DND-41 (cell line): Measurements from ENCODE around the gene FHOD3.

Source experiments
- ATAC-seq: fragments of 200-7000 bp; cut with Tn5 transposase; 3 replicates; pipeline ENCODE4 v1.9.1; 2021; ENCODE audit warnings: low read depth; ENCODE audit not compliant: insufficient read depth
- DNase-seq: peaks from one replicate; pipeline ENCODE4 v3.0.0-alpha.2; 2020
- H2AFZ ChIP-seq: 2 replicates; pipeline ENCODE4 v1.6.0; 2012; ENCODE audit warnings: low read depth, low read length
- H3K27ac ChIP-seq: 2 replicates; pipeline ENCODE4 v1.5.1; 2012; ENCODE audit warnings: low read length, inconsistent platforms
- H3K27me3 ChIP-seq: fragments of 200-600 bp; sonication (generic); 2 replicates; pipeline ENCODE4 v1.6.0; 2012; ENCODE audit warnings: low read length, mild to moderate bottlenecking, inconsistent platforms; ENCODE audit not compliant: insufficient read depth, poor library complexity
- H3K36me3 ChIP-seq: 2 replicates; pipeline ENCODE4 v1.5.1; 2012; ENCODE audit warnings: low read length, inconsistent platforms; ENCODE audit not compliant: insufficient read depth
- H3K4me1 ChIP-seq: 2 replicates; pipeline ENCODE4 v1.5.1; 2012; ENCODE audit warnings: mild to moderate bottlenecking, low read length; ENCODE audit not compliant: insufficient read depth
- H3K4me2 ChIP-seq: 2 replicates; pipeline ENCODE4 v1.6.0; 2012; ENCODE audit warnings: mild to moderate bottlenecking, moderate library complexity, low read length, inconsistent platforms; ENCODE audit not compliant: insufficient read depth
- H3K4me3 ChIP-seq, 2 experiments: fragments of 200-600 bp in 1 of 2; shearing (Covaris generic) in 1 of 2; 2 replicates each; pipeline ENCODE4 v1.5.1; 2012 to 2016; ENCODE audit warnings: inconsistent platforms in 2 of 2, low read length in 2 of 2, mild to moderate bottlenecking in 2 of 2, low read depth in 1 of 2, moderate library complexity in 1 of 2
- H3K79me2 ChIP-seq: 2 replicates; pipeline ENCODE4 v1.6.0; 2012; ENCODE audit warnings: low read length, inconsistent platforms; ENCODE audit not compliant: insufficient read depth
- H3K9ac ChIP-seq: 2 replicates; pipeline ENCODE4 v1.6.0; 2012; ENCODE audit warnings: low read depth, mild to moderate bottlenecking, inconsistent platforms, low read length, moderate library complexity
- H3K9me3 ChIP-seq: 2 replicates; pipeline ENCODE4 v1.5.1; 2012; ENCODE audit warnings: low read length, moderate library complexity, mild to moderate bottlenecking, inconsistent platforms; ENCODE audit not compliant: insufficient read depth, severe bottlenecking
- H4K20me1 ChIP-seq: 2 replicates; pipeline ENCODE4 v1.6.0; 2012; ENCODE audit warnings: low read length; ENCODE audit not compliant: insufficient read depth
- EZH2 ChIP-seq: IDR thresholded peaks from 3 replicates; pipeline ENCODE4 v1.6.1; 2012; ENCODE audit warnings: borderline replicate concordance, low read depth, mild to moderate bottlenecking, moderate library complexity, low read length, inconsistent platforms; ENCODE audit not compliant: severe bottlenecking
- TF ChIP-seq, protein P1 (sequence below): IDR thresholded peaks from 2 replicates; pipeline ENCODE4 v1.5.1; 2012; ENCODE audit warnings: borderline replicate concordance, low read length, moderate library complexity, mild to moderate bottlenecking; ENCODE audit not compliant: poor library complexity, severe bottlenecking; ENCODE audit errors: extremely low read depth

Gene FHOD3

DNA sequence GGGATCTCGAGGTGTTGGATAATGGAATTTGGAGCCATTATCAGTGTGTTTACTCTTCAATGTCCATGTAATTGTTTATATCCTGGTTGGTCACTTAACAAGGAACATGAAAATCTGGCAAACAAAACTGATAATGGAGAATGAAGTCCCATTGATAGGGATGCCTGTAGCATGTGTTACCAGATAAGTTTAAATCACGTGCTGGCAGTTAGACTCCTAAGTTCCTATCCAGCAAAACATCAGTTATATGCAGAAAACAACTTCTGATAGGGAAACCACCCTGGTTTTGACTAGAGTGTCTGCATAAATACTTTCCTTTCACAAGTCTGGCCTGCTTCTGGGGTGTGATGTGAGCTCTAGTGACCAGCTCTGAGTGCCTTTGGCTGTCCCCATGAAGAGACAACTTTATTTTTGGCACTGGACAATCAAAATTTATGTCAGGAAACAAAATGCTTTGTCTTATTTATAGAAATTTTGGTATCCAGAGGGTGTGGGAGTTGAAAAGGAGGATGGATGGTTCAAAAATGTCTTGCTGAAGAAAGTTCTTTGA is 82.0 kb downstream of the FHOD3 start:
- Histone ChIP-seq H3K79me2 (no peaks in the 10 kb centered on the region), H4K20me1 (no peaks in the 10 kb centered on the region), H3K9me3 (no peaks in the 10 kb centered on the region), H3K4me3 (no peak overlapping the region), H3K27ac (no peak overlapping the region), H2AFZ (no peak overlapping the region), H3K4me1 (no peaks in the 10 kb centered on the region), H3K36me3 (no peaks in the 10 kb centered on the region), H3K4me2 (no peak overlapping the region), H3K9ac (no peak overlapping the region), H3K27me3 (no peaks in the 10 kb centered on the region)
- ATAC-seq (no peak), DNase-seq (no peak)
- no peak for TF ChIP-seq EZH2

DNA sequence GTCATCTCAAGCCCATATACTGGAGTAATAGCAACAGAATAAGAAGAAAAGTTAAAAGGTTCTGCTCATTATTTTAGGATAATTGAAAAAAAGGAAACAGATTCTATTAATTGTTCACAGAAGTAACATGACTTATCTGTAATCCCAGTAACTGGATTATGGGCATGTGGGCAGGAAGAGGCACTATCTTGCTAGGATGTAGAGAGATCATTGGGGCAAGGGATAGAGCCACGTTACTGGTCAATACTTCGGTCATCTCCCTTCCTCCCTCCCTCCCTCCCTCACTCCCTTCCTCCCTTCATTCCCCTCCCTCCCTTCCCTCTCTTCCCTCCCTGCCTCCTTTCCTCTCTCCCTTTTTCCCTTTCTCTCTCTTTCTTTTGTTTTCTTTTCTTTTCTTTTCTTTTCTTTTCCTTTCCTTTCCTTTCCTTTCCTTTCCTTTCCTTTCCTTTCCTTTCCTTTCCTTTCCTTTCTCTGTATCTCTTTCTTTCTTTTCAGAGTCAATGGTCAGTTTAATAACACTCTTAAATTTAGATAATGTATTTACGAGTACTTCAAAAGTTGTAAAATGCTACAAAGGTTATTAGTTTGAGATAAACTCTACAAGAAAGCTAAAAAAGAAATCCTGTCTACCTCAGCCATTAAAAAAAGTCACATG is 82.8 kb downstream of the FHOD3 start:
- no peaks in the 10 kb centered on the region for H4K20me1 ChIP-seq
- no peak overlapping the region for H3K9ac ChIP-seq
- H3K4me1 ChIP-seq = no peaks in the 10 kb centered on the region
- no peaks in the 10 kb centered on the region for H3K36me3 ChIP-seq
- no peak overlapping the region for H2AFZ ChIP-seq
- no peaks in the 10 kb centered on the region for H3K79me2 ChIP-seq
- no peak overlapping the region for H3K27ac ChIP-seq
- no peaks in the 10 kb centered on the region for H3K9me3 ChIP-seq
- no peaks in the 10 kb centered on the region for H3K27me3 ChIP-seq
- ATAC-seq = no peak
- no peak overlapping the region for H3K4me2 ChIP-seq
- no peak overlapping the region for H3K4me3 ChIP-seq
- TF ChIP-seq, protein P1, sequence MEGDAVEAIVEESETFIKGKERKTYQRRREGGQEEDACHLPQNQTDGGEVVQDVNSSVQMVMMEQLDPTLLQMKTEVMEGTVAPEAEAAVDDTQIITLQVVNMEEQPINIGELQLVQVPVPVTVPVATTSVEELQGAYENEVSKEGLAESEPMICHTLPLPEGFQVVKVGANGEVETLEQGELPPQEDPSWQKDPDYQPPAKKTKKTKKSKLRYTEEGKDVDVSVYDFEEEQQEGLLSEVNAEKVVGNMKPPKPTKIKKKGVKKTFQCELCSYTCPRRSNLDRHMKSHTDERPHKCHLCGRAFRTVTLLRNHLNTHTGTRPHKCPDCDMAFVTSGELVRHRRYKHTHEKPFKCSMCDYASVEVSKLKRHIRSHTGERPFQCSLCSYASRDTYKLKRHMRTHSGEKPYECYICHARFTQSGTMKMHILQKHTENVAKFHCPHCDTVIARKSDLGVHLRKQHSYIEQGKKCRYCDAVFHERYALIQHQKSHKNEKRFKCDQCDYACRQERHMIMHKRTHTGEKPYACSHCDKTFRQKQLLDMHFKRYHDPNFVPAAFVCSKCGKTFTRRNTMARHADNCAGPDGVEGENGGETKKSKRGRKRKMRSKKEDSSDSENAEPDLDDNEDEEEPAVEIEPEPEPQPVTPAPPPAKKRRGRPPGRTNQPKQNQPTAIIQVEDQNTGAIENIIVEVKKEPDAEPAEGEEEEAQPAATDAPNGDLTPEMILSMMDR = no peak
- TF ChIP-seq EZH2 = no peak
- no peak for DNase-seq

DNA sequence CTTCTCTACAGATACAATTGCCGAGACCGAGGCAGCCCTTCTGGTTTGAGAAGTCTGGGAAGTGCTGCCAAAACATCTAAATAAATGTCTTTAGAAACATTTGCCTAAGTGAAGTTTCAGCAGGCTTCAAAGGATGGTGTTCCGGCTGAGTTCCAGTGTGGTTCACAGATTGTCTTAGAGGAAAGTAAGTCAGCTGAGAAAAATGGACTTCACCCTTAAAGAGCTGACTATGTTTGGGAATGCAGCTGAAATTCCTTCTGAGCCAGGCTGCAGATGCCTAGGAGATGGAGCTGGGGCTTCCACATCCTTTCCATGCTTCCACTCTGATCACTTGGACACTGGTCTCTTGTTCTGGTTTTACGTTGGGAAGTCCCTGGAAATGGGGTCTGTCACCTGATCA is 83.6 kb downstream of the FHOD3 start:
- no peaks in the 10 kb centered on the region for H3K4me1 ChIP-seq
- DNase-seq (no peak), ATAC-seq (no peak)
- no peak overlapping the region for H3K9ac ChIP-seq
- no peak overlapping the region for H3K27ac ChIP-seq
- no peak overlapping the region for H2AFZ ChIP-seq
- H3K4me3 ChIP-seq = no peak overlapping the region
- H3K9me3 ChIP-seq = no peaks in the 10 kb centered on the region
- no peak overlapping the region for H3K4me2 ChIP-seq
- H3K36me3 ChIP-seq = no peaks in the 10 kb centered on the region
- H3K27me3 ChIP-seq = no peaks in the 10 kb centered on the region
- no peaks in the 10 kb centered on the region for H4K20me1 ChIP-seq
- TF ChIP-seq, protein P1 = no peak
- no peak for TF ChIP-seq EZH2
- no peaks in the 10 kb centered on the region for H3K79me2 ChIP-seq

DNA sequence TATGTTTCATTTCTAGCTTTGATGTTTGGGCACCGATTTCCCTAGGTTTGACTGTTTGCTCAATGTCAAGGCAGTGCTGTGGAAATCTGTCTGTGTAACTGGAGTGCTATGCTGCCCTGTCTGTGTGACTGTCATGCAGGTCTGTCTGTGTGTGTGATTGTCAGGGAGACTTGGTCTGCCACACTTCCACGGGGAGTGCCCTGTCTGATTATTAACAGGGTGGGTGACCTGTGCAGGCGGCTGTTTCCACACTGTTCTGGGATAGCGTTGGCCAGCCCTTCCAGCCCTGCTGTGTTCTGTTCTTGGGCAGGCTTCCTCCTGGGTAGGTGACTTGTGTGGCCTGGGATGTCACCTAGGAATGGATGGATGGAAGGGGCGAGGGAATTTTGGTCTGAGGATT is 85.3 kb downstream of the FHOD3 start:
- H3K9me3 ChIP-seq = no peaks in the 10 kb centered on the region
- no peaks in the 10 kb centered on the region for H3K27me3 ChIP-seq
- H4K20me1 ChIP-seq = no peaks in the 10 kb centered on the region
- no peak for TF ChIP-seq EZH2
- TF ChIP-seq, protein P1 = no peak
- no peak overlapping the region for H3K9ac ChIP-seq
- H3K4me1 ChIP-seq = no peaks in the 10 kb centered on the region
- H3K4me3 ChIP-seq = no peak overlapping the region
- no peaks in the 10 kb centered on the region for H3K79me2 ChIP-seq
- H3K27ac ChIP-seq = no peak overlapping the region
- DNase-seq (no peak), ATAC-seq (no peak)
- H2AFZ ChIP-seq = no peak overlapping the region
- H3K36me3 ChIP-seq = no peaks in the 10 kb centered on the region
- no peak overlapping the region for H3K4me2 ChIP-seq
